SK-N-MC (cell line): ENCODE measurements around the gene FUT9.

Source experiments
- DNase-seq: peaks from one replicate; pipeline ENCODE4 v3.0.0-alpha.2; 2011; ENCODE audit warnings: low read depth, low spot score
- H3K27ac ChIP-seq: fragments of 200-600 bp; sonication (generic); 2 replicates; pipeline ENCODE4 v1.5.1; 2016; ENCODE audit warnings: mixed run types
- H3K36me3 ChIP-seq: fragments of 200-600 bp; sonication (generic); 2 replicates; pipeline ENCODE4 v1.6.1; 2017; ENCODE audit warnings: antibody characterized with exemption, low read length, mixed read lengths; ENCODE audit not compliant: insufficient read depth
- H3K4me3 ChIP-seq: fragments of 200-600 bp; sonication (generic); 2 replicates; pipeline ENCODE4 v1.5.1; 2016
- H3K9ac ChIP-seq: fragments of 200-600 bp; sonication (generic); 2 replicates; pipeline ENCODE4 v1.8.0; 2017; ENCODE audit warnings: mixed run types, mixed read lengths; ENCODE audit not compliant: insufficient read length
- H3K9me3 ChIP-seq: fragments of 200-600 bp; sonication (generic); 2 replicates; pipeline ENCODE4 v1.6.1; 2017; ENCODE audit warnings: low read depth, mild to moderate bottlenecking, antibody characterized with exemption, low read length, moderate library complexity, mixed read lengths
- EZH2 ChIP-seq: fragments of 200-600 bp; sonication (generic); IDR thresholded peaks from one replicate; pipeline ENCODE4 v1.6.1; 2017; ENCODE audit warnings: antibody characterized with exemption
- FOXP2 ChIP-seq: optimal IDR thresholded peaks from 2 replicates; pipeline ENCODE3; 2011; ENCODE audit warnings: mild to moderate bottlenecking, moderate library complexity; ENCODE audit not compliant: insufficient read depth; ENCODE audit errors: extremely low read length, control extremely low read depth
- POLR2AphosphoS5 ChIP-seq: IDR thresholded peaks from 2 replicates; pipeline ENCODE4 v1.6.1; 2012; ENCODE audit warnings: mild to moderate bottlenecking, low read depth, low read length, borderline replicate concordance

Gene FUT9

DNA sequence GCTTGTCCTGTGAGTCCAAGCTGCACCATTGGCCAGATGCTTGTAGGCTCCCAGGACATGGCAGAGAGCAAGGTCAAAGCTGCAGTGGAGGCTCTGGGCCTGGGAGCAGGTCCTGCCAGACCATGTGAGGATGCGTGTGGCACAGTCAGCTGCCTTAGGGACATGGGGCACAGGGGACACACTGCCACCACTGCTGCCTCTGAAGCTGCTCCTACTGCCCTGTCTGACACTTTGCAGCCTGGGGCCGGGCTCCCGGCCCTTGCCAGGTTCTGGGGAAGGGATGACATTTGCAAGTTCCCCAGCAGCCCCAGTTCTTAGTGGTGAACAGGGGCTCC, 13.2 kb upstream of the FUT9 start:
- Histone ChIP-seq H3K9me3 (no peaks in the 10 kb centered on the region), H3K9ac (no peak overlapping the region), H3K36me3 (no peaks in the 10 kb centered on the region), H3K27ac (no peak overlapping the region), H3K4me3 (no peak overlapping the region)
- TF ChIP-seq FOXP2 (no peak), EZH2 (no peak), POLR2AphosphoS5 (no peak)
- DNase-seq, result no peak

DNA sequence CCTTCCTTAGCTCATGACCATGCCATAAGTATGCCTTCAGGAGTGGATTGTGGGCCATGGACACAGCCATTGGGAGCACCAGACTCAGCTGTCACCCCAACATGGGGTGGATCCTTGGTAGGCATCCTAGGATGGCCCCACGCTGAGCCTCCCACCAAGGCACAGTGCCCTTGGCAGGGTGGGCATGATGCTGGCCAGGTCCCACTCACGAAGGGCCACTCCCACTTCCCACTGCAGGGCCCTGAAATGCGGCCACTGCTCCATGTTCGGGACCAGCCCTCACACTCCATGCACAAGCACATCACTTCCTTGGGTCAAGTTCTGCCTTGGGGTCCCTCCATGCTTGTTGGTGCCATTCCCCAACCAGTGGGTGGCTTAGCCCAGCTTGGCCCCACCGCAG, 12.9 kb upstream of the FUT9 start:
- no peak overlapping the region for H3K9ac ChIP-seq

DNA sequence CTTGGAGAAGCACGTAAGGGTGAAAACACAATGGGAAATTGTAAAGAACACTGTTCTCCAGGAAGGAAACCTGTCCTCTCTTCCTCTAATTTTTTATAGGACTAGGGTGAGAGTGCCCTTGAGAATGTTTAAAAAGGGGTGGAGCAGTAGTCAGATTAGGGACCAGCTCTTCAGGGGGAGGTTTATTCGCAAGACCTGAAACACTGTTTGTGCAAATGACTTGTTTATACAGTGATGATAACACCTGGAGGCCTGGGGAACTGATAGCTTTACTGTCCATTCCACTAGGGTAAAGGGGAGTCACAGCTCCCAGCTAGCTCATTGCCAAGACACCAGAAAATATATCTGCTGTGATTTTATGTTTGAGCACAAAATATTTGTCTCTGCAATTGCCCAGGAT, 8.1 kb upstream of the FUT9 start:
- TF ChIP-seq FOXP2 (no peak), POLR2AphosphoS5 (no peak)
- no peak overlapping the region for H3K9ac ChIP-seq

More for the DNA sequence above, 12.9 kb upstream of the FUT9 start:
- Histone ChIP-seq H3K4me3 (no peak overlapping the region), H3K36me3 (no peaks in the 10 kb centered on the region), H3K9me3 (no peaks in the 10 kb centered on the region), H3K27ac (no peak overlapping the region)
- TF ChIP-seq EZH2 (no peak), FOXP2 (no peak), POLR2AphosphoS5 (no peak)
- DNase-seq, result no peak

DNA sequence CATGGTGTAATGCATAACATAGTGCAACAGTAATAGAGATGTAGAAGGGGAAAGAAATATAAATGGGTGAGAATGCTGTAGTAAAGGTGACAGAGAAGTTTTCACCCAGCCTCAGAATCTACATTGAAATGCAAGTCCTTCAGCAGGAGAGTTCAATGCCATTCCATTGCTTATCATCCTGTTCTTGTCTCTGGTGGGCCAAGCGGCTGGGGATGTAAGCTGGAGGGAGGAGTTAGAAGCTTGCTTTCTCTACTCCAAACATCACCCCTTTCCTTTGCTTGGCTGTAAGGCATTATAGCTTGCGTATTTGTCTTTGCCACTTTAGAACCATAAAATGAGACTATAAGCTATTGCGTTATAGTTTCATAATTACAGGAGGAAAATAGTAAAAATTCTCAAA, 2.2 kb upstream of the FUT9 start:
- no peak for DNase-seq
- Histone ChIP-seq H3K27ac (no peak overlapping the region), H3K9ac (no peak overlapping the region), H3K36me3 (no peaks in the 10 kb centered on the region), H3K4me3 (no peak overlapping the region), H3K9me3 (no peaks in the 10 kb centered on the region)
- TF ChIP-seq FOXP2 (no peak), EZH2 (no peak), POLR2AphosphoS5 (no peak)

More for the DNA sequence above, 8.1 kb upstream of the FUT9 start:
- Histone ChIP-seq H3K27ac (no peak overlapping the region), H3K4me3 (no peak overlapping the region), H3K9me3 (no peaks in the 10 kb centered on the region), H3K36me3 (no peaks in the 10 kb centered on the region)
- DNase-seq, result no peak

DNA sequence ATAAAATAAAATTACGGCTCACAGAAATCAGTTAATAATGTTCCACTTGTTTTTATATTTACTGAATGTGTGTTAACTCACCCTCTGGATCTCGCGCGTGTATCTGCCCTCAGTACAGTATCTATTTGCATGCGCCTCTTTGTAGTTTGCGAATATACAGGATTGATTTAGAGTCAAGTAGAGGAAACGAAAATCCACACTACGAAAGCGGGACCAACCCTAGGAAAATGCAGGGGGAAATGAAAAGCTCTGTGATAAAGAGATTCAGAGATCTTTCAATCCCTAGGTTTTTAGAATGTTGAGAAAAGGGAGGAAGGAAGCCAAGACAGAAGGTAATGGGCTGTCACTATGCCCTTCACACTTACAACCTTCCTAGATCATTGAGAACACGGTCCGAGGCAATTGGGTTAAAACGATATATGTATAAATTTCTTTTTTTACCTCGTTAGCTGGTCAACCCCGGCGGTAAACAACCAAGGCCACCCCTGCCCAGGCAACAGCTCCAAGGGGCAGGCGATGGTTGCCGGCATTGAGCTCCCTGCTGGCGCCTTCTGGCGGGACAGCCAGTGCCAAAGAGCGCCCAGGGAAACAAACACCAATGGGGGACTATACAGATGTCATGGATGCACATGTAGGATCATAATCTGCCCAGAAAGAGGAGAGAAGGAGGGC, 792 bp upstream of the FUT9 start:
- Histone ChIP-seq H3K4me3 (peak overlapping the region; percentile 83), H3K36me3 (no peaks in the 10 kb centered on the region), H3K9me3 (no peaks in the 10 kb centered on the region), H3K27ac (peak overlapping the region; percentile 38; the same call in 1 of the 2 replicates), H3K9ac (peak overlapping the region; percentile 60)
- DNase-seq, result no peak
- no peak for TF ChIP-seq FOXP2
- TF ChIP-seq POLR2AphosphoS5, result no peak
- no peak for TF ChIP-seq EZH2

DNA sequence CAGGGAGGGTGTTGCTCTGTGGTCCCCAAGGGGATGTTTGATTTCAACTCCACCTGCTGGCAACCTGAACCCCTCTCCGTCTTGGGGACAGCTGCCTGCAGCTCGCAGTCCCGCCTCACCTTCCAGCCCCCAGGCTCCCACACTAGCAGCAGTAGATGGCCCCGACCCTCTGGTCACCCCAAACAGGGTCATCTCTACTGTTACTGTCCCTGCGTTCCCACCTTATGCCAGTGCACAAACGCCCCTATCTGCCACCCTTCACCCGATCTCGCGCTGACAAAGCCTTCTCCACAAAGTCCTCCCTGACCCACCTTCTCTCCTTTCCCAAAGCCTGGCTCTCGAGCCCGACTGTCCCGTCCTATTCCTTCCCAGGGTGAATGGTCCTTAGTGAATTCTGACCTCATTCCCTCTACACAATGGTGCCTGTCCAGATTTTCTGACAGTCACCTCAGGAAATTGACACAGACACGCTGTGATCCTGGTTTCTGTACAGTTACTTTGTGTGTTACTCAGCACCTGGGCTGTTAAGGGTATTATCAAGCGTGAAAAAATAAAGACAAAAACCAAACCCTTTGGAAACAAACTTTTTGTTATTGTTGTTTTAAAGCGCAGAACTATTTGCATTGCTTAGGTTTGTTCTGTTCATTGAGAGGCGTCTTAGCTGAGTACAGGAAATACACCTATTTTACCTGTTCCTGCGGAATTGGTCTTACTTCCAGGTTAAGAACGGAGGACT, 728 bp downstream of the FUT9 start:
- TF ChIP-seq EZH2 (no peak), FOXP2 (no peak), POLR2AphosphoS5 (no peak)
- H3K9ac ChIP-seq, result peak overlapping the region; percentile 32
- no peaks in the 10 kb centered on the region for H3K9me3 ChIP-seq
- no peaks in the 10 kb centered on the region for H3K36me3 ChIP-seq
- peak overlapping the region; percentile 83 for H3K4me3 ChIP-seq
- no peak overlapping the region for H3K27ac ChIP-seq
- DNase-seq, result no peak

DNA sequence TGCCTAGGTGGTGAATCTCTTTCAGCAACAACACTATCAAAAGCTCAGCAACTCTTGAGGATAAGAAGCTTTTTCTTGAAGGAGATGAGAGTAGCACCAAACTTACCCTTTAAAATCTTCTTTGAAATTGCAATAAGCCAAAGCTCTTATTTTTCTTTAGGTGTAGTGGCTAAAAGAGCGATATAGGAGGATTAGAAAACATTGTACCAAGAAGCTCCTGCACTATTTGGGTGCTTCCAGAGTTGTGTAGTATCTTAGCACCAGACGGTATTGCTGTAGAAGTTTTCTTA, 1.2 kb downstream of the FUT9 start:
- peak overlapping the region; percentile 83 for H3K4me3 ChIP-seq

DNA sequence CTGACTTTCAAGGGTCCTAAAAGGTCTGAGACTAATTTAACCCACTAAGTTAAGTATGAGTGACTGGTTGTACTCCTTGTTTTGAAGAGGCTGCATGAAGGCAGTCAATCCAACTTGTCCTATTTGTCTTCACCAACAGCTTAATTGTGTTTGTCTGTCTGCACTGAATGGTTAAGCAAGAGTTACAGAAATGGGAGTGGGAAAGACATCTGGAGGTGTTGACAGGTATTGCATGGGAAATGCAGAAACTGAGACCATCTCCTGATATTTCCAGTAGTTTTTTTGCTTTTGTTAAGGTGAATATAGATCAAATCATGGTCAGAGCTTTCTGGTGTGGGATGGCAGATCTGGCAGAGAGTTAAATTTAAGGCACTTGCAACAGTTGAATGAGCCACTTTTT, 6.5 kb downstream of the FUT9 start:
- Histone ChIP-seq H3K4me3 (no peak overlapping the region), H3K9me3 (no peaks in the 10 kb centered on the region), H3K27ac (no peak overlapping the region), H3K9ac (no peak overlapping the region), H3K36me3 (no peaks in the 10 kb centered on the region)
- DNase-seq, result no peak
- TF ChIP-seq EZH2, result no peak
- no peak for TF ChIP-seq FOXP2
- TF ChIP-seq POLR2AphosphoS5, result no peak

More for the DNA sequence above, 1.2 kb downstream of the FUT9 start:
- TF ChIP-seq POLR2AphosphoS5 (no peak), FOXP2 (no peak), EZH2 (no peak)
- H3K9ac ChIP-seq, result no peak overlapping the region
- no peaks in the 10 kb centered on the region for H3K9me3 ChIP-seq
- no peak for DNase-seq
- no peaks in the 10 kb centered on the region for H3K36me3 ChIP-seq
- H3K27ac ChIP-seq, result no peak overlapping the region
